NCI-H1694 (cell line): ENCODE results near the gene NRP2.

ENCODE experiments used
- DNase-seq: peaks from one replicate; lab custom pipeline; 2025; lab: John Stamatoyannopoulos, UW

Gene NRP2

DNA sequence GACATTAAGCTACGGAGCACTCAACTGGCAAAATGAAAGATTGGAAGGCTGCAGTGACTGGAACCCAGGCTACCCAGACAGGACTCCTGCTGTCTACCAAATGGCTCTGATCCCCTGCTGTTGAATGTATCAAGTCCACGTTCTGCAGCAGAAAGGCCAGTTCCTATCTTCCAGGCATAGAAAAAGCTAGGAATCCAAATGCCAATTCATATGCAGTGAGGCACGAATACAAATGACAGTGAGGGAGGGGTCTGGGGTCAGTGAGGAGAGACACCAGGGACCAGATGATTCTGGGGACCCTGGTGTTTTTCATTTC, 5.3 kb downstream of the NRP2 start:
- peak; percentile 47 for DNase-seq

DNA sequence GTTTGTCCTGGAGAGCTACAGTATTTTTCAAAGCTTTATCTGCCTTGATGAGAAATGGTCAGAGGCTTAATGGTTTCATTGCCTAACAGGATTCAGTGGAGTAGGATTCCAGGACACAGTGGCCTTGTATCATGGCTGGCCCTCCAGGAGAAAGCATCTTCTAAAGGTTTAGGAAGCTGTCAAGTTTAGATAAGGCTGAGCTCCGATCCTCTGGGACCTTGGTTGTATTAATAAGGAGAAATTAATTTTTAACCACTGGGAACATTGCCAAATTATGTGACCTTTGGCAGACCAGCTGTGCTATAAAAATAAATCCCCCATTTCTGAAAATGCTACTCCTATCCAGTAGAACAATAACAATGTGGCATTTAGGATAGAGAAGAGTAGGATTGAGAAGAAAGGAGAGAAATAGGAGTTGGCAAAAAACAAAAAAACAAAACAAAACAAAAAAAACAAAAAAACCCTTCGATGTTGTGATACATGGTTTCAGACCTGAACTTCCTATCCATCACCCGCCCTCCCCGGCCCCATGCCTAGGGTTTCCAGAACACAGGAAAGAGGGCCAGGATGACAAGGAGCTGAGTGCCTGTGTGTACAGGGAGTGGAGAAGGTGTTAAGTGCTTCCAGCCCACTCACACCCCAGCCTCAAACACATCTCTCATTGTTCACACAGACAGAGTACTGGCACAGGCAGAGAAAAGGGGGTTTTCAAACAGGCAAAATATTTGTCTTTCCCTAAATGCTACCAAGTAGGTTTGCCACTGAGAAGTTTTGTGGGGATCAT, 6.3 kb downstream of the NRP2 start:
- no peak for DNase-seq

DNA sequence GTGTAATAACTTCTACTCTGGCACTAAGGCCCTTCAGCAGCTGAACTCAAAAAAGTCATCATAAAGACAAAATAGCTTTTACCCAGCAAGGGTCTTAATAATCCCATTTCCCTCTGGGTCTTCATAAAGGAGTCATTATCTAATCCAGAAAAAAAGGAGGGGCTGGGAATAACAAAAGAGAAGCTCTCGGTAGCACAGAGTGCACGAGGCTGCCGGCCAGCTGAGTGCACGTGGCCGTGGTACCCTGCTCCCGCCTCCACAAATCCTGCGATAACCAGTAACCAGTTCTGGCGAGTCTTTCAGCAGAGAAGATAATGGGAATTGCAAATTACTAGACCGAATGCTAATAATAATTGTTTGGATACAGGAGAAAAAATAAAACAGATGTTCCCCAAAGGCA, 7.5 kb downstream of the NRP2 start:
- no peak for DNase-seq

DNA sequence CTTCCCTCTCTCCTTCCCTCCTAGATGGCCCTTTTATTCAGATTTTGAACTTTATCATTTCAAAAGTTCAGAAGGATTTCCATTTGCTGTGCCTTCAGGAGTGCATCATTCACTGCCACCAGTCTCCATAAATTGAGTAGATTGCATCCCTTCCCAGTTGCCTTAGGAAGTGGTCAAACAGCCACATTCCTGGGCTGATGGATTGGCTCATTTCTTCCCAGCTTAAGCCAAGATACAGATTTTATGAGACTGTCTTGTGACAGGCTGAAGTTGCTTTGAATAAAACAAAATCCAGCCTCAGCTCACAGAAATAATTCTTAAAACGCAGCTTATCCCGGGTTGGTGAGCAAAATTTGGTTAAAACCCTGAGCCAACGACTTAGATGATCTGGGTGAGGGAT, 9.8 kb downstream of the NRP2 start:
- DNase-seq = no peak

DNA sequence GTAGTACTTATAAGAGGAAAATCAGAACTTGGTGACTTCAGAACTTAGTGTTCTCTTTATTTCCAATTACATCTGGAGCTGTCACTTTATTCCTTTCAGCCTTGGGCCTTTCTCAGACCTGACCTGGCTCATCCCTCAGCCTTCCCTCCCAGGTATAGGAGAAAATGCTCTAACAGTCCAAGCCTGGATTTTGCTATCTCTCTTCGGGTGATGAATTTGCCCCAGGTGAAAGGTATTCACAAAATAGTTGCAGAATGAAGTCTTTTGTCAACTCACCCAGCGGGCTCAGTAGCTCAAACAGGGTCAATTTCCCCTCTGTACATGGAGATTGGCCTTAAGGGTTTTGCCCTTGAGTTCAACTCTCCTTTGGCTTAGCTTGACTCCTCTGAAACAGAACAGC, 12.0 kb downstream of the NRP2 start:
- DNase-seq = no peak

DNA sequence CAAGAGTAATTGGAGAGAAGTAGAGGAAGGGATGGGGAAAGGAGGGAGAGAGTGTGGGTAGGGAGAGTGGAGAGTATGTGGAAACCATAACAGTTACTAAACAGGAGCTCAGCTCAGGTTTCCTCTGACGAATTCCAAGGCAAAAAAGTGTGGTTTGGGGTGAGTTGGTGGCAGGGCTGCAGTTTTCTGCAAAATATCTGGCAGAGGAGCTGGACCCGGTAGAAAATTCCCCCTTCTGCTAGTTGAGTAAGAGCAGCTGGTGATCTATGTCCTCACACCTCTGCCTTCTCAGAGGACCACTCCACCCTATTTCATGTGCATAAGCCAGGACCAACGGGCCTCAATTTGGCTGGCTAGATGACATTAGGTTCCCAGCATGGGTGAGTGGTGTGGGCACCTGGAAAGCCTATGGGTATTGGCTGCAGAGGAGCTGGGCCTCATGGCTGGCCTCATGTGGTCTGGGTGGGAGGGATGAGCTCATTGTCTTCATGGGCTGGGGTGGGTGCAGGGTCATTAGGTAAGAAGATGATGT, 13.2 kb downstream of the NRP2 start:
- DNase-seq = no peak

DNA sequence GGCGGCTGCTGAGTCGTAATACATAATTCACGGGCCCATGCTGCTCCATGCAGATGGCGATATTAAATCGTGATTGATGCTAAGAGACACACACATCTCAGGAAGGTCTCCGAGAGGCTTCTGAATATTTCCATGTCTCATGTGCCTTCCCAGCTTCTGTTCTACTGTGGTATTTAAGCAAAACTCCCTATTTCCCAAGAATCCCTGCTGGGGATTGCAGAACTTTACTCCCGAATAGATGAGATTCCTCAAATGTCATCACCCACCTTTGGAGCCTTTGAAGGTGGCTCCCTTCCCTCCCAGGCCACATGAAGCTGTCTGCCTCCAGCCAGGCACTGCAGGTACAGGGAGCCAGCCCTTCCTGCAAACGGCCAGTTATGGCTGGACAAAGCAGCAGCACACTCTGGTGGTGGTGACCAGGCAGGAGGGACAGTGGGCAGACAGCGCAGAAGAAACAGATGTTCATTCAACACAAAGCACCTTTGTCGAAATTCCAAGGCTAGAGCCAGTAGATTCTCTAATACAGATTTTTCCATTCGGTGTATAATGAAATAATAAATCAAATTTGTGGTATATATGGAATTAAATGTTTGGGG, 14.1 kb downstream of the NRP2 start:
- DNase-seq = no peak

DNA sequence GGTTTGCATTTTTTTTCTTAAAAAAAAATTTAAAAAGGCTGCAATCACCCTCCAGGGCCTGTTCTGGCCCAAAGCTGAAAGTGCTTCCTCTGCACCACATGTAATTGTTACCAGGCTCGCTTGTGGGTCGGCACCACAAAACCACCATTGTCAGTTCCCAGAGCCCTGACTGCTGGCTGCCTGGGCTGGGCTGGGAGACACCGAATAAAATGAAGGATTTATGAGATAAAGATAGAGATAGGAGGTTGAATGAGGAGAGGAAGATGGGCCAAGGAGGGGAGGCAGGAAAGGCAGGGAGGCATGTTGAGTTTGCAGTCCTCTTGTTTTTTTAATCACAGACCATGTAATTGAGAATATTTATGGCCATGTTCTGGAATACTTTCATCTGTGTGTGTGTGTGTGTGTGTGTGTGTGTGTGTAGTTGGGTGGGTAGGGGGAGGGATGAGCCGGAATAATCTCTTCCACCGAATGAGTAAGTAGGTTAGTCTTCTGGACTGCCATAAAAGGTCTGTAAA, 14.7 kb downstream of the NRP2 start:
- no peak for DNase-seq

DNA sequence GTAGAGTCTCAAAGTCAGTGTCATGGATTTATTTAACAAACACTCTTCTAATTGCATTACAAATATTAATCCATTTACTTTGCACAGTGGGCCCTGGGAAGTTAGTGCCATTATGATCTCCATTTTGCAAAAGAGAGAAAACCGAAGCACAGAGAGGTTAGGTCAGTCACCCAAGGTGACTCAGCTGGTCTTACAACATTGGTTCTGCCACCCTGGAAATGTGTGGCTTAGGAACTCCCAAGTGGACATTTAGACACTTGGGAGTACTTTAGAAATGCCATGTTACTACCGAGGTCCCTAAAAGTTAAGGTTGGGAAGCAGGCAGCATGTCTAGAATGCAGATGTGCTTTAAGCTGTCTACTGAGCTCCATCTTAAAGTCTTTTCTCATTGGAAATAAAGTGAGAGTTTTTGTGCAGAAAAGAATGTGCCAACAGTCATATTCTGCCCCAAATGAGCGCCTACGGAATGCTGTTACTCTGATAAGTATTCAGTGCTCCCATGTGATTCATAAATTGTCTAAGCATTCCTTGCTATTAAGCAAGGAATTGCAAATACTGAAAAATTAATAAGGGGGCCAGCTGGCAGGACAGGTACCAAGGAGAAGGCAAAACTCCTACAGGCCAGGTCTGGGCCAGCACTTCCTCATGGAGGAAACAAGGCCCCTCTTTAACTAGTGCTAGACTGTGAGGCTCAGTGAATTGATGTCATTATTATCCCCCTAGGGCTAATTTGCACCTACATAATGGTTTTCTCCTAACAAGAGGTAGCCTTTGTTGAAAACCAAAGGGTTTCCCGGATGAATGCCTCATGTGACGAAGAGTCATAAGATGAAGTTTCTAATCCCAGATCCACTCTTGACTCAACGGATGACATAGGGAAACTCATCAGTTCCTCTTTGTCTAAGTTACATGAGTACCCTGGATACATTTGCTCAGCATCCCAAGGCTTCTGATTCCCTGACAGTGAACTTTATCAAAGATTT, 16.3 kb downstream of the NRP2 start:
- no peak for DNase-seq

DNA sequence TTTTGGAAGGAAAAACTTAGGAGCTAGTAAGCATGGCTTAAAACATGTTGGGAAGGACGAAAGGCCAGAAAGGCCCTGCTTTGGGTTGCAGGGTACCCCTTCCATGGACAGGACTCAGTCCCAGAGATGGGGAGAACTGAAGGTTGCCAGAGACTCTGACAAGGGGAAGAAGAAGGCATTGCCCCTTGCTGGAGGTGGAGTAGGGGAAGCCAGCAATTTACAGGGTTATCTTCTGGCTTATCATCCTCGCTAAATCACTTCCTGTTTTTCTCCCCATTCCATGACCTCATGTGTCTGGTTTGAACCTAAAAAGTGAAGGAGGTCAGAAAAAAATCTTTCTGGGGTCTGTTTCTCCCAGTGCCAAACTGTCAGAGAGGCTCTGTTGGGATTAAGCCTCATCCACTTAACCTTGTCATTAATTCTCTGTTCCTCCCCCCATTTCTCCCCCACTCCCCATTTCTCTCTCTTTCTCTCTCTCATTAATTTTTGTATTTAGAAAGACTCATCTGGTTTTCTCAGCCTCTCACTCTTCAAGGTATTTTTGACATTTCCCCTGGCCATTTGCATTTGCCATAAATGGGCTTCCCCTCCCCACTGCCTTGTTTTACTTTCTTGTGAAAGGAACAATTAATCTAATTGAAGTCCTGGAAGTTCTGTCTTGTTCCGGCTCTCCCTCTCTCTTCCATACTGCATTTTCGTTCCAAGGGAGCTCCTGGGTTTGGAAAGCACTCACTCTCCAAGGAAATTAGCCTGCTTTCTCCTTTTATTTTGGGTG, 17.4 kb downstream of the NRP2 start:
- DNase-seq = no peak

DNA sequence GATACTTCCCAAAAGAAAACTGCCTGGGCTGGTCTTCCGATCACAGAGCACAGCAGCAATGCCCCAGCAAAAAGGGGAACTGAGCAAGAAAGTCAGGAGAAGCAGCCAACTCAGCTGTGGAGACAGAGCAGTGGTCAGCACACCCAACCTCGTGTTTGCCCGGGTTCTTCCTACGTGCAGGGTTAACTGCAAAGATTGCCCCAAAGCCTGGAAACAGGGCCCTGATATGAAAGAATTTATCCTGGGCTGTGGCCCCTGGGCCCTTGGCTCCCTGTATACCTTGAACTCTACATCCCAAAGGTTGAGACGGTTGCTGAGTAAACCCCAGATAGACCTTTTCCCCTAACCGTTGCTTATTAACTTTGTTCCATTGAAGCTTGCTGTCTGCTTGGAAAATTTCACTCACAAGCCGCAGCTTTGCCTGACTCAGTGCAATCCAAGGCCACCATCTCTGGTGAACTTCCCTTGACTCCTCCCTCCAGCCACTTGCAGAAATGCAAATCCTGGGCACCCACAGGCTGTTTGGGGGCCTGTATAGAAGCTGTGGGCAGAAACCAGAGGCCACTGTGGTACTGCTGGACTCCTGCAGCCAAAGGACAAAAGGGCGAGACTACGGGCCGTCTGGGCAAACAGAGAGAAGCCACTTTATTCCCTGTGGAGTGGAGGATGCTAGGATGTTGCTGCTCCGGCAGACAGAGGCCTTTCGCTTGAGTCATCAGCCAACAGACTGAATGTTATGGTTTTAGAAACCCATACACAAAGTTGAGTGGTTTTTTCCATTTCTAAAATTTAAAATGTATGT, 18.2 kb downstream of the NRP2 start:
- DNase-seq = no peak

DNA sequence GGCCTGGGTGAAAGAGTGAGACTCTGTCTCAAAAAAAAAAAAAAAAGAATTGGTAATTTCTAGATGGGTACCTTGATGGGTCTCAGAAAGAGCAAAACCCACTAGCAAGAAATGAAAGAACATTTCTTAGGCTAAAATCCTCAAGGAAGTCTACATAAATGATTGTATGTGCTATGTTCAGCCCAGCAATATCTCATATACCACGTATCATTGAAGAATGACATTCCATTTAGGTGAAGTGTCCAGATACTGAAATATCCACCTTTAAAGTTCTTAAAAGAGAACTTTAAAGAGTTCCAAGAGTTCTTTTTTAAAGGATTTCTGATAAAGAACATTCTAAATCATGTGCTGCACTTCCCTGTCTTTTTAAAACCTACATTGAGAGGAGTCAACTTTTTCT, 19.2 kb downstream of the NRP2 start:
- no peak for DNase-seq

DNA sequence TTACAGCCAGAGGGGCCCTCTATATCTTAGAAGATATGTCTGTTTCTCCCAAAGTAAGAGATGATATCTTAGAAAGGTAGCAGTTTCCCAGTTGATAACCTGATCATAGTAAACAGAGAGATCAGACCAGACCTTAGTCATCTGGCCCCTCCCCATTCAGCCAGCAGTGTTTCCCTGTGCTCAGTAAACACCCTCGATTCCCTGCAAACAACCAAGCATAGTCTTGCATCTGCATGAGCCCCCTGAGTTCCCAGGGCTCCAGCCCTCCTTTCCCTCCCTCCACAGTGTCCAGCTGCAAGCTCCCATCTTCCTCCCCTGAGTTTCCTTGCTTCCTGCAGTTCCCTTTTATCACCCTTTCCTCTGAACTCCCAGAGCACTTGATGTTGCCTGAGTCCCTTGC, 20.3 kb downstream of the NRP2 start:
- DNase-seq = no peak

DNA sequence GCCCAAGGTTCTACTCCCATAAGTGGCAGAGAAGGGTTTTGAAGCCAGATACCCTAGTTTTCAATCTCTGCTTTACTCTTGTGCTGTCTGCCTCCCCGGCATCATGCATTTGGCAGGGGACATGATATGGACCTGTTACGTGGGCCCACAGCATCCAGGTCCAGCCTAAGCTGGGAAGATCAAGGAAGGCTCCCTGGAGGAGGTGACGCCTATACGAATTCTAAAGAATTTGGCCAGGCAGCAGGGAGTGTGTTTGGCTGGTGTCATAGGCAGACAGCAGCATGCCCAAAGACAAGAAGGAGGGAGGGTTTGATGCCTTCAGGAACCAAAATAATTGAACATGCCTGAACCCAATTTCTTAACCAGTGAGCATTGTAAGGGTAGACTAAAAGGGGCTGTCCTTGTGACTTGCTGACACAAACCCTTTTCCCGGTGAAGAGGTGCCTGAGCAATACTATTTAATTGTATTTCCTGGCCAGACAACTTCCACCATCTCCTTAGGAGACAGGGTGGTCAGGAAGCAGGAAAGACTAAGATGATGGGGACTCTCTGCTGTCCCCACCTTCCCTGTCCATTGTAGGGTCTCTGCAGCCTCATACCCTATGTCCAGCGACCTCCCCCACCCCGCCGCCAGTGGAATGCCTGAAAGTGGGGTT, 21.3 kb downstream of the NRP2 start:
- no peak for DNase-seq

DNA sequence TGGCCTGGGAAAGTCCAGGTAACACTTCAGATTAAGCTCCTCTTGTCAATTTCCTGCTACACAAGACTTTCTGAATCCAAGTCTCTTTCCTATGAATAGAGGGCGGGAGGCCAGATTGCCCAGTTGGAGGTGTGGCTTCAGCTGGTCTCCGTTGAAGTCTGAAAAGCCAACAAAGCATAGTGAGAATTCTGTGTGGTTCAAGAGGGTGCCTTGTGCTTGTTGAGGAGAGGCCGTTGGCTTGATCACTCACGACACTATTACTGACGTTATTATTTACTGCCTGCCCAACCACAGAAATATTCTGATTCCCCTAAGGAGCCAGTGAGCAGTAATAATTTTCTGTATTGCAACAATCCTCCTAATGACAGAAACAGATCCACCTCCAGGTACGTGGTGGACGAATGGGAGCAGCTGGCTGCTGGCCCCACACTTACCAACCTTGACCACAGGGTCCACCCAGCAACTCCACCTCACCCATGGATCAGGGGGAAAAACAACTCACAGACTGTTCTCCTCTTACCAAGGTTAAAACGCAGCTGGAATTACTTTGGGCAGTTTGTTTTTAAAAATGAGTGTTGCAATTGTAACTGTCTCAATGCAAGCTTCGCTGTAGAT, 21.9 kb downstream of the NRP2 start:
- DNase-seq = no peak

DNA sequence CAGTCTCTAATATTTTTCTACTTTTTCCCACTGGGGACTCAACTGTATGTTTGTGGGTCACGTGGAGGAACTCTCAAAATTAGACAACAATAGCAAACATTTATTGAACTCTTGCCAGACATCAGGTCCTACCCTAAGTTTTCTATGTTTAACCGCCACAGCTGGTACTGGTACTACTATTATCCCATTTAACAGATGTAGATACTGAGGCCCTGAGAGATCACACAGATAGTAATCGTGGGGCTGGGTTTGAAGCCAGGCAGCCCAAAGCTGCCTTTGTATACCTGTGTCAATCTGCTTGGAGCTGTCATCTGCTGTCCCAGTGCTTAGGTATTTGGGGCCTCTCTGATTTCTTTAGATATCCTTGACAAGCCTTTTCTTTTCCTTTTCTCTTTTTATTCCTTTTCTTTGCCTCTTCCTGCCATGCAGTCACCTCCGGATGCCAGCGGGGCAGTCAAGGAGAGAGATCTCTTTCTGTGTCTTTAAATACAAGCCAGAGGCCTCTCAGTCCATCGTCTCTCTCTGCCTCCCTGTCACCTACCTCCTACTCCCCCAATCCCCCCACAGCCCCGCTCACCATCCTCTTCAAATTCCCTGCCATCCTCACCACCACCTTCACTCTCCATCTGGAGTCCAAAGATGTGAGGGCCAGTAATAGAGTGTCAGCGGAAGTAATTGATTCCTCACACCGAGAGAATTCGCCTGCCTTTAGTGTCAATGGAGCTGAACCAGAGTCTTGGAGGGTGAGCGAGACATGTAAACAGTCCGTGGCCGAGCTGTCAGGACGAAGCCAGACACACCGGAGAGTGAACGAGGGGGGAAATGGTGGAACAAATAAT, 23.4 kb downstream of the NRP2 start:
- DNase-seq = no peak

DNA sequence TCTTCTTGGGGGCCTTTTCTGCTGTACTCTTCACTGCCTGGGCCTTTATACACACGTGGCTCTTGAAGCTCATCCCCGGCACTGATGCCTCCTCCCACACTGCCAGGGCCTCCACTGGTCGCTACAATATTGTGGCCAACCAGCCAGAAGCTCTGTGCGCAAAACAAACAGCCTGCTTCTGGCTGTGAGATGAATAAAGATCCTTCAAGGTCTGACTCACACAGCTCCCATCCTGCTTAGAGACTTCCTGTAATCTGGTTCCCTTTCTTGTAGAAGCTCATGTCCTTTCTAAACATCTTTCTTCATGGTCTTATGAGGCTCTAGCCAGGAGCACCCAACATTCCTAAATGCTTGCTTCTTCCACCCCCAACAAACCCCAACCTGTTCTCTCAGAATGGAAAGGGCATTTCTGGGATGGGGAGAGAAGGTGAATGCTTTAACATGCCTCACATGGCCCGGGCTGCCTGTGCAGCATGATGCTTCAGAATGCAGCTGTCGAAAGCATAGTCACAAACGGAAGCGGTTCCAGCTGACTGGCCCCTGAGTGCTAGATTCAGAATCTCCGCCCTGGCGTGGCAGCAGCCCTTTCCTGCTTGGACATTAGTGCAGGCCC, 24.6 kb downstream of the NRP2 start:
- DNase-seq = no peak

DNA sequence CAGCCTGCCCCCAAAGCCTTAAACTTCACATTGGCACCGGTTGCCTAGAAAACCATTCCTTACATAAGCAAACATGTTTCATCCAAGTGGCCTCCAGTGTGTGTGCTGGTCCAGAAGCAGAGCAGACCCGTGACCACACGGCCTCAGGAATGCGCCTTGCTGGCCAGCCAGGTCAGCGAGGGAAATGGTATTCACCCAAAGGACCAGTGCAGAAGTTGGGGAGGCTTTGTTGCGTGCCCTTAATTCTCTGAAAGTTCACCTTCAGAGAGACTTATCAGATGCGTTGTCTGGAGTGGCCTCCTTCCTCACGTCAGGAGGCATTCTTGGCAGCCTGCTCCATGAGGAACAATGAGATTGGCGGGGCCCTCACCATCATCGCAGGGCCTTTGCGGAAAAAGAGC, 25.9 kb downstream of the NRP2 start:
- no peak for DNase-seq

DNA sequence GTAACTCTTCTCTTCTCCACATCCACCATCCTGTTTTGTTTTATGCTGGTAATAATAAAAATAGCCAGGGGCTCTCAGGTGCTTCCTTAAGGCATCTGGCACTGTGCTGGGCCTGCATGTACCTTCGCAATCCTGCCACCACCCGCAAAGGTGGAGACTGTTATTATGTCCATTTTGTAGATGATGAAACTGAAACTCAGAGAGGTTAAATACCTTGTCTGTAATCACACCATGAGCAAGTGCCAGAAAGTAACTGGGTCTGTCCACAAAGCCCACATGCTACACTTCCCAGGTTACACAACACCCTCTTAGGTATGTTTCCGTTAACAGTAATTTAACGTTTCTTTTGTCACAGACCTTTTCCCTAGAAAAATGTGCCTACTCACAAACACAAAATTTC, 27.0 kb downstream of the NRP2 start:
- no peak for DNase-seq
